NCI-H524 (cell line): Measurements from ENCODE around the gene ALDH1B1.
A peak's percentile ranks its signal among the peaks of the same experiment; 100 is the strongest.

Source experiments
- DNase-seq, 2 experiments: peaks; one replicate each; lab custom pipeline; 2025; lab: John Stamatoyannopoulos, UW

The ALDH1B1 gene

DNA sequence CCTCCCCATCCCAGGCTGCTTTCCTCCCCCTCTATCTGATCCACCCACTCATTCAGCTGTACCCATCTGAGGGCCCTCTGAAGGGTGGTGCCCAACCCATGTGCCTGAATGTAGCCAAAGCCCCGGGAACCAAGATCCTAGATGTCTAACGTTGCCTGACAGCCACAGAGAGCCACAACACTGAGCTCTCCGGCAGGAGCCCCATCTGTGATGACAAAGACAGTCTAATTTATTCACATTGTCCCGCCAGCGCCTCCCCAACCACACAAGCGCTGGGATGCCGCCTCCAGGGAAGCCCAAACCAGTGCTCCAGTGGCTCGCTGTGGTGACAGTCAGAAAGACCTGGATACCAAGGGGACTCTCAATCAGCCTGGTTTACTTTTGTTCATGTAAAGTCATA is 23.4 kb downstream of the ALDH1B1 start:
- peak; percentile 42 to 68 for DNase-seq

DNA sequence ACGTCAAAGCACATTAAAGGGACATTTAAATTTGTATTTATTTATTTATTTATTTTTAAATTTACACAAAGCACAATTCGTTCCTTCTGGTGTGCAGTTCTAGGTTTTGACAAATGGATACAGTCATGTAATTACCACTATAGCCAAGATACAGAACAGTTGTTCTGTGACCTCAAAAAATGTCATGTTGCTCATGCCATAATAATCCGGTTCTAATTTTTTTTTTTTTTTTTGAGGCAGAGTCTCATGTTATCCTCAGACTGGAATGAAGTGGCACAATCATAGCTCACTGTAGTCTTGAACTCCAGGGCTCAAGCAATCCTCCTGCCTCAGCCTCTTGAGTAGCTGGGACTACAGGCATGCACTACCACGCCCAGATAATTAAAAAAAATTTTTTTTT is 24.0 kb downstream of the ALDH1B1 start:
- DNase-seq = no peak

- DNase-seq = peak; percentile 31 to 70
Observed at GRCh38 chr9:38417003-38417945, 24.8 kb downstream of the ALDH1B1 start.

- DNase-seq = no peak
Observed at GRCh38 chr9:38418366-38418765, 25.9 kb downstream of the ALDH1B1 start.

- peak; percentile 18 to 50 for DNase-seq
Observed at GRCh38 chr9:38419181-38419580, 26.7 kb downstream of the ALDH1B1 start.

- DNase-seq = peak; percentile 94 to 98
Observed at GRCh38 chr9:38421498-38422211, 29.2 kb downstream of the ALDH1B1 start.

DNA sequence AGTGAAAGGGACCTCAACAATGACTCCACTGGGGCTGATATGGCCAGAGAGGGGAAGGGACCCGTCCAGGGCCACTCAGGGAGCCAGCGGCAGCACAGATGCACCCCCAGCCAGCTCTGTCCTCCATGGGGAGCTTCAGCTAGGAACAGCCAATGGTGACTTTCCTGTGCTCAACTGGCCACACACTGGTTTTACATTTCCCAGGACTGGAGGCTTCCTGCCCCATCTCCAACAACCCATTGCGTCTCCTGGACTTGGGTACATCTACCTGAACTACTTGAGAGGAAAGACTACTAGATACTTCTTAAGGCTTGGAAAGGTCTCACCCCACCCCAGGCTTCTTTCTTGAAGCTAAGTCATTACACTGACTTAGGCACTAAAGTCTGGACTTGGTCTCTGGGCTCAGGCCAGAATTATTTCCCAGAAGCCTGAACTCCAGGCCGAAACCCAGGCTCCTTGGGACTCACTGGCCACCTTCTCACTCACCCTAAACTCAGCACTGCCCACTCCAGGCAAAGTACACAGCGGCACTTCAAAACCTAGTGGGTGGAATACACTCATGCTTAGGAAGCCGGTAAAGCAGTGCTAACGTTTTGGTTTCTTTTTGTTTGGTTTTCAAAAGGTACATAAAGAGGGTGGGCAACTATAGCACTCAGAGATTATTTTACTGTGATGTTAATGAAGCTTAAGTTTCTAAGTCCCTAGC is 30.2 kb downstream of the ALDH1B1 start:
- DNase-seq = peak; percentile 17 to 58

DNA sequence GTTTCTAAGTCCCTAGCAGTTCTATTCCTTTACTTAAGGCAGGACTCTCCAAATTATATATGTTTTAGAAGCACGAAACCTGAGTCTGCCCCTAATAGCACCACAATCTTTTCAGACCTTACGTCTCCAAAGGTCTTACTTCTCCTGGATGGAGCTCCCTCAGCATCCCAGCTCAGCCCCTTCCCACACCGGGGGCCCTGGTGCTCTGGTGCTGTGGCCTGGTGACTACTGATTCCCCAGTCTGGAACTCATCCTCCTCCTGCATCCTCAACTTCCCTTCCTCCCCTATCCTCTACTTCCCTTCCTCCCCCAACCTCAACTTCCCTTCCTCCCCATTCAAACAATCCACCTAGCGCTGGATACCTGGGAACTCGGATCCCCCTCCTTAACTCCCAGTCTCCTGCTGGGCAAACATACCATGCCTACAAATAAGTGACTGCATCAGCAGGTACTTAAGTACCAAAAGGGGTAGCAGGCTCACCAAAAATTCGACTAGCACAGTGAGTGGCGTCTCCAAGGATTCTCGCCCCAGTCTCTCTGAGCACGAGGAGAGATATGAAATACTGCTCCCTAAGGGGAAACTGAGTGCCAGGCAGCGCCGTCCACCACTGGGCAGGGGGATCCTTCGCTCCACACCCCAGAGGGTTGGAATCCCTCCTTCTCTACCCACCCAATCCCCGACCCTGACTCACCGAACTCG is 30.9 kb downstream of the ALDH1B1 start:
- DNase-seq = no peak

GRCh38 chr9:38423973-38424843 is 31.7 kb downstream of the ALDH1B1 start, which contains the start of gene IGFBPL1:
TSS of gene IGFBPL1 (minus strand) at chr9:38424454. CDS start at chr9:38424424, 30 bp downstream.
- peak; percentile 49 to 82 for DNase-seq

DNA sequence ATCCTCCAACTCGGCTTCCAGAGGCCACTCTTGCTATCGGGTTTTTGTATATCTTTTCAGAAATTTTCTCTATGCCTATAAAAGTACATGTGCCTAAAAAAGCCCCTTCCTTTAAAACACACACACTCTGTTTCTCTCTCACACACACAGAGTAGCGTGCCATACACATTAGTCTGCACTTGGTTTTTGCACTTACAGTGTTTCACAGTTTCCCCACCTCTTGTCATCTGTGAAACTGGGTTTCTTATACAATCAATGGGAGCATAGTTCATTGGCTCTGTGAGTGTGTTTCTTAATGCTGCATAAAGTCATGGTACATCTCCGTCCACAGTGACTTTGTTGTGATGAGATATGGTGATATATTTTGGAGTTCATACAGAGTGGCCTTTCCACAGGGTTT is 32.4 kb downstream of the ALDH1B1 start:
- peak in 1 of 2 experiments; percentile 30 for DNase-seq

DNA sequence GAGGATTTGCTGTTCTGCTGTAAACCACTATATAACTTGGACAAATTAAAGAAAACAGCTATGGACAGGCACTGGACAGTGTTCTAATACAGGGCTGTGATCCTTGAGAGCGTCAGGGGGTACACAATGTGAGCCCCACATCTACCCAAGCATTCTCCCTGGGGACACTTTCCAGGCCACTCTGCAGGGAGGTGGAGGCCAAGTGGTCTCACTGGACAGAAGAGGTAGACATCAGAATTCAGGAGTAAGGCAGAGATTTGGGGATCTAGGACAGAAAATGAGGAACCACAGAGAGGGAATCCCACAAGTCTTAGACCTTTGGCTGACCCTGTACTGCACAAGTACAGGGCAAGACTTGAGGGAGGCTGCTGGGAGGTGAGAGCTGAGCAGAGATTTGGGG is 35.6 kb downstream of the ALDH1B1 start:
- no peak for DNase-seq

- DNase-seq = no peak
Observed at GRCh38 chr9:38431116-38431515, 38.6 kb downstream of the ALDH1B1 start.

- peak; percentile 40 to 68 for DNase-seq
Observed at GRCh38 chr9:38432922-38433510, 40.5 kb downstream of the ALDH1B1 start.

DNA sequence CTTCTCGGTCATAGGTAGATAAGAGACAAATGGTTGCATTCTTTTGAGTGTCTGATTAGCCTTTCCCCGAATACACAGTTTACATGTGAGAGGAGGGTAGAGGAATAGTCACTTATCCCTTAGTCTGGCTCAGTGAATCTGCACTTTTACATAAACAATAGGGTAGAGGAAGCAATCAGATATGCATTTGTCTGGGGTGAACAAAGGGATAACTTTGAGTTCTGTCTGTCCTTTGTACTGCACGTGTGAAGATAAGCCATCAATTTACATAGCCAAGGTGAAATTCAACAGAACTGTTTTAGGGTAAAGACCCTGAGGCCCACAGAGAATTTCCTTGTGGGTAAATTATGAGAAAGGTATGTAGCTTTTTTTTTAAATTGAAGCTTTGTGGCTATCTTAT is 41.9 kb downstream of the ALDH1B1 start:
- no peak for DNase-seq

- DNase-seq = no peak
Observed at GRCh38 chr9:38434853-38435252, 42.4 kb downstream of the ALDH1B1 start.

DNA sequence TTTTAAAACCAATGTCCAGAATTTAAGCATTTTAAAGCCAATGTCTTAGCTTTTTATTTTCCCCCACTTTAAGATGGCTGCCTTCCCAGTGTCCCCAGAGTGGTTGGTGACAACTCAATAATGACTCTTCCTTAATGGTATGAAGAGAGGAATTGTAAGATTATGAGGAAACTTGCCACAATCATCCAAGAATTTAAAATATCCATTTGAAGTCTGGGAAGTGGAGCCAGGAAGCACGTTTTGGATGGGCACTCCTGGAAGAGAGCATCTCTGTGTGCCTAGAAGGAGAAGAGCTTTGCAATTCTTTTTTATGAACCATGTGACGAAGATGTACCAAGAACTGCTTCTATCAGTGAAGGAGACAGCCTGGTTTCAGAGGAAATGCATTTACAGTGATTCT is 43.0 kb downstream of the ALDH1B1 start:
- no peak for DNase-seq

GRCh38 chr9:38436708-38437107 is 44.2 kb downstream of the ALDH1B1 start:
- no peak for DNase-seq

DNA sequence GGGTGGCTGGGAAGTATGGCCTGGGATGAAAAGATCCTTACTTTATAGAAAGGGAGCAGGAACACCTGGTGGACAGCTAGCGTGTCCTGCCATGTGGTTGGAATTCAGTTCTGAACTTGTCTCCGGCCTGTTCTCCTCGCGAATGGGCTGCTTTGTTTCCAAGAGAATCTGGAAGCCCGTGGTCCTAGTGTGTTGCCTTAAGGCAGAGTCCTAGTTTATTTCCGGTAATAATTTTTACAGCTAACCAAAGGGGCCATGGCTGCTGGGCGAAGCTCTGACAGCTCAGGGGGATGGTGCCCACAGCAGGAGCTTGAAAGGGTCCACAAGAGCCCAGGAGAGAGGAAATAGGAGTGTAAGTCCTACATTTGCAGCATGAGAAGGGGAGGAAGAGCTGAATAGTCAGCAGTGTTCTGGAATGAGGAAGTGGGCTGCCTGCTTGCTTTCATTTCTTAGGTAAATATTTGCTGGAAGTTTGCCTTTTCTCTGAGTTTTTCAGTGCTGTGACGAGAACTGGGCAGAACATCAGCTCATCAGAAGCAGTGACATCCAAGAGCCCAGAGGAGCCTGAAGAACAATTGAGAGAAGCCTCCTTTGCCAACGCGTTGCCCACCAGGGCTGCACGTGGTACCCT is 44.8 kb downstream of the ALDH1B1 start:
- DNase-seq = no peak

- no peak for DNase-seq
Observed at GRCh38 chr9:38439291-38439915, 46.9 kb downstream of the ALDH1B1 start.
